D721Med (cell line): ENCODE data around the gene CCDC8.

Source experiments
- DNase-seq: peaks from one replicate; pipeline ENCODE4 v3.0.0; 2011; ENCODE audit warnings: low spot score; ENCODE audit not compliant: insufficient read length
- FAIRE-seq: peaks from 2 replicates; lab custom pipeline; 2011; peaks lifted over from hg19 to GRCh38; lab: Jason Lieb, UNC
- CTCF ChIP-seq: IDR thresholded peaks from 2 replicates; pipeline ENCODE4 v1.5.1; 2012; ENCODE audit warnings: mild to moderate bottlenecking, control low read depth; ENCODE audit not compliant: insufficient read depth; ENCODE audit errors: missing control alignments

Gene CCDC8

DNA sequence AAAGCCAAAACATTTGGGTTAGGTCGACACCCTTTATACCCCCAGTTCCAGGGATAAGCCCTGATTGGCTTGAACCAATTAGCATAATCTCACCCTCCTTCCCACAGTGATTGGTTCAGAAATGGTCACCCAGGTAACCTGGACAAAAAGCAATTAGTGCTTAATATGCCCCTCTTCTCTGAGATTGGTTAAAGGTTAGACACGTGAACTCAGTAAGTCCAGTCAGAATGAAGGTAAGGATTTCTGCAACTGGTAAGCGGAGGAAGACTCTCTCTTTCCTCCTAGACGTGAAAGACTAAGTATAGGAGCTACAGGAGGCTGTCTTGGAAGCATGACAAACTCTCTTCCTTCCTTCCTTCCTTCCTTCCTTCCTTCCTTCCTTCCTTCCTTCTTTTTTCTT is 16.6 kb upstream of the CCDC8 start:
- FAIRE-seq, result no peak
- no peak for DNase-seq
- no peak for TF ChIP-seq CTCF

GRCh38 chr19:46428239-46429135 is 15.1 kb upstream of the CCDC8 start, which contains the start of gene PNMA8C:
TSS of gene PNMA8C (minus strand) at chr19:46428936. CDS start at chr19:46428359, 577 bp downstream.
- TF ChIP-seq CTCF, result no peak
- FAIRE-seq (no peak), DNase-seq (no peak)

DNA sequence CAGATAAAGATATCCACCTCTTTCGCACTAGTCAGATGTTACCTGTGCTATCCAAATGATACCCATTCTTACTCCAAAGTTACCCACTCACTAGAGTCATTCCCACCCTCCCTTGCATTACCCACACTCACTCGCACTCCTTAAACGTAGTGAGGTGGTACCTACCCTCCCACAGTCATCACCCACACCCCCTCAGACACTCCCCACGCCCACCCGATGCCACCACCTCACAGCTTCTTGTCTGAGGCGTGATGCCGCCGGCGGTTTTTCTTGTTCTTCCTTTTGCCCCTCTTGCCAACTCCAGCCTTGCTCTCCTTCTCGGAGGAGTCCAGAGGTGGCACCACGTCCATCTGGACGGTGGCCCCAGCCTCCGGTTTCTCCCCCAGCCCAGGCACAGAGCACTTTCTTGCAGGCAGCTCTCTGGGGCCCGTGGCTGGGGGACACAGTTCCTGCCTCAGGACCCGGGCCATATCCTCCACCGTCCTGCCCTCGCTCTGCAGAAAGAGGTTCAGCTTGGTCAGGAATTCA is 14.2 kb upstream of the CCDC8 start:
- FAIRE-seq, result no peak
- TF ChIP-seq CTCF, result no peak

DNA sequence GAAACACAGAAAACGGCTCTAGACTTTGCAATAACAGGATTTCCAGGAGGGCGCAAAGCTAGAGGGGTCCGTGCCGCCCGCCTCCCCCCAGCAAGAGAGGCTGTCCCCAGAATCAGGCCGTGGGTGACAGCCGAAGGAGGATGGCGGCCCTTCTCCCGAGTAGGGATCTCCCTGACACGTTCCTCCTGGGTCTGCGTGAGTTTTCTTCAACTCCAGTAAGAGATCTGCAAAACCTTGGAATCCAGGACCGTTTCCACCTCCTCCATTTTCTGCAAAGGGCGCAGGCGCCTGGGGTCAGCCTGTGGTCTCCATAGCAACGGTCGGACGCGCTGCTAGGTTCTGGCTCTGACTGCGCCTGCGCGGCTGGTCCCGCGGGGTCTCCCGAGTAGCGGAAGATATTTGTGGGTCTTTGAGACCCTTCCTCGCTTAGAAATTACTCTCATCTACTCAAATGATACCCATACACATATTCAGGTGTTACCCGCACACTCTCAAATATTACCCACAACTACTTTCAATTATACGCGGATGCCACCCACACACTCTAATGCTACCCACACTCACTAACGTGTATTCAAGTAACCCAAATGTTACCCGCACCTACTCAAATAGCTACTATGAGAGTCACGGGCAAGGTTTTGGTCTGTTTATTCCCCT is 13.3 kb upstream of the CCDC8 start:
- TF ChIP-seq CTCF, result no peak
- DNase-seq (peak; percentile 84), FAIRE-seq (no peak)

More for the DNA sequence above, 14.2 kb upstream of the CCDC8 start:
- no peak for DNase-seq

GRCh38 chr19:46426035-46426505 is 12.7 kb upstream of the CCDC8 start:
- no peak for DNase-seq
- no peak for TF ChIP-seq CTCF
- no peak for FAIRE-seq

DNA sequence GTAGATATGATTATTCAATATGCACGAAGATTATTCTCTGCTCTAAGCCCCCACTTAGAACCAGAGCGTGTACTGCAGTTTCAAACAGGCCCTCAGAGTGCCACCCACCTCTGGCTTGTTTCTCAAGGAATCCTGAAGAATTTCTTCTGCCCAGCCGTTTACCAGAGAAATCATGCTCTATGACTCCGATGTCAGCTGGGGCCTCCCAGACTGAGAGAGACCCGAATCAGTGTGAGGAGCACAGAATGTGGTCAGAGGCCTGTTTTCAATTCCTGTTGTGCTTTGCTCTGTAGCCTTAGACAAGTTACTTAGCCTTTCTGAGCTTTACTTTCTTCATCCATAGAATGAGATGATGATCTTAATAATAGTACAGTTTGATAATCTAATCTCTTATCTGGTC is 9.8 kb upstream of the CCDC8 start:
- TF ChIP-seq CTCF, result no peak
- no peak for FAIRE-seq
- no peak for DNase-seq
